Posterior cingulate gyrus (tissue), 11 donors: ENCODE results near the gene DONSON.
A peak's percentile ranks its signal among the peaks of the same experiment; 100 is the strongest.
"Not testable (repeated sequence)": the region's sequence is repeated elsewhere in the genome, so short reads cannot be mapped to it uniquely, and the experiment has no call there.

Experiments used
- DNase-seq, 10 donors: peaks; one replicate each; pipeline versions ENCODE4 v3.0.0 to v3.0.0-alpha.2; 2020 to 2021; ENCODE audit warnings: mixed read lengths in 3 of 10
- intact Hi-C: fragments of 100-400 bp; cut with DNase I; formaldehyde crosslinking; loops from one replicate; pipeline ENCODE4 v1.15.1; 2023

The DONSON gene, protein sequence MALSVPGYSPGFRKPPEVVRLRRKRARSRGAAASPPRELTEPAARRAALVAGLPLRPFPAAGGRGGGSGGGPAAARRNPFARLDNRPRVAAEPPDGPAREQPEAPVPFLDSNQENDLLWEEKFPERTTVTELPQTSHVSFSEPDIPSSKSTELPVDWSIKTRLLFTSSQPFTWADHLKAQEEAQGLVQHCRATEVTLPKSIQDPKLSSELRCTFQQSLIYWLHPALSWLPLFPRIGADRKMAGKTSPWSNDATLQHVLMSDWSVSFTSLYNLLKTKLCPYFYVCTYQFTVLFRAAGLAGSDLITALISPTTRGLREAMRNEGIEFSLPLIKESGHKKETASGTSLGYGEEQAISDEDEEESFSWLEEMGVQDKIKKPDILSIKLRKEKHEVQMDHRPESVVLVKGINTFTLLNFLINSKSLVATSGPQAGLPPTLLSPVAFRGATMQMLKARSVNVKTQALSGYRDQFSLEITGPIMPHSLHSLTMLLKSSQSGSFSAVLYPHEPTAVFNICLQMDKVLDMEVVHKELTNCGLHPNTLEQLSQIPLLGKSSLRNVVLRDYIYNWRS

DNA sequence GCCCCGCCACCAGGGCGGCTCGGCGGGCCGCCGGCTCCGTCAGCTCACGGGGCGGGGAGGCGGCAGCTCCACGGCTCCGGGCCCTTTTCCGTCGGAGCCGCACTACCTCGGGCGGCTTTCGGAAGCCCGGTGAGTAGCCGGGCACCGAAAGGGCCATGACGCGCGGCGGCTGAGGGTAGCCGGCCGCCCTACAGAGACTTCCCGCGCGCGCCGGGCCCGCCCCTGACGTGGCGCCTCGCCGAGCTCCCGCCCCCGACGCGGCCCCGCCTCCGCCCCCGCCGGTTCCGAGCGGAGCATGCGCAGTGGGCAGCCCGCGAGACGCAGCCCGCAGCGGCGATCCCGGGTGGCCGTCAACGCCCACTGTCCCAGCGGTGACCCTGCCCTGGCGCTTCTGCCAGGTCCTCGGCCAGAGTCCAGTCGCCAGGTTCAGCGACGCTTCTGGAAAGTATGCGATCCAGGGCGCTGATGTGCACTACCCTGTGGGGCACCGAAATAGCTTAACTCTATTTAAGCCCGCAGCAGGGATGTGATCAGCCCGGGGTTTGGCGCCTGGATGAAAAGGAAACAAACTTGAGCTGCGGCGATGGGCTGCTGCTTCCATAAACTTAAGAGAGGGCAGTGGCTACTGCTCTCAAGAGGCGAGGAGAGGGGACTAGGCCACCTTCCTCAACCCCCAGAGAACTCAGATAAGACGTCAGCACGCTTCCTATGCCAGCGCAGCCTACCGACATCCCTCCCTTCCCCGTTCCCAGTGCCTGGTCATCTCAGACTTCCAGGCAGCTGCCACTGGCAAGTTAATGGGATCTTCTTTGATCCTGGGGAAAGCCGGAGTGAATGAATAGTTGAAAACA, at the start of gene DONSON:
Gene DONSON (minus strand): TSS at position 200 of the 851 bp plus-strand sequence. CDS start 43 bp downstream, at position 157.
- intact Hi-C loops = loop anchor here (2.0 to 5.0 kb wide), 2 partner anchors 46 to 54 kb away; partner anchors contain the start of genes GART, ITSN1 and SON
- DNase-seq = peak; percentile 78 to 98 (median 85)

DNA sequence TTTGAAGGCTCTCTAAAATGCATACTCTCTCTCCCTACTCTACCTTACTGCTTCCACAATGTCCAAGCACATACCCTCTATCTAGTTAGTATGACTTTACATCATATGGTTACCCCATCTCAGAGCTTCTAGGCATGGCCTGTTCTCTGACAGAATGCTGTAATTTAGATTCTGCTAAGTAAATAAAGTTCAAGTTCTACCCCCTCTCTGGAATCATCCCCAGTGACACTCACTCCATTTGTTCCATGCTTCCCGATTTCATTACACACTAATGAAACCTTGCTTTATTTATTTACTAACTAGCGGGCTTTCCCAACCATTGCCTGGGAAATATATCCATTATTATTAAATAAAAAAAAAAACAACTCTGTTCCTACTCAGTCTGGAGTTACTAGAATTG, 45.8 kb upstream of the DONSON start:
- DNase-seq = no peak
- intact Hi-C loops = no loop called here

DNA sequence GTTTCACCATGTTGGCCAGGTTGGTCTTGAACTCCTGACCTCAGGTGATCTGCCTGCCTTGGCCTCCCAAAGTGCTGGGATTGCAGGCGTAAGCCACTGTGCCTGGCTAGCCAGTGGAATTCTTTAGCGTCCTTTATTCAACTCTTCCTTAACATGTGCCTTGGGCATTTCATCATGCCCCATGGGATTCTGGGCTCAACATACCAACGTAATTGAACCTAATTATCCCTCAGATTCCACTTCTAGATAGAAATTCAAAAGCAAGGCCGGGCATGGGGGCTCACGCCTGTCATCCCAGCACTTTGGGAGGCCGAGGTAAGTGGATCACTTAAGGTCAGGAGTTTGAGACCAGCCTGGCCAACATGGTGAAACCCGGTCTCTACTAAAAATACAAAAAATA, 37.7 kb upstream of the DONSON start:
- intact Hi-C loops, DNase-seq: not testable (repeated sequence)

DNA sequence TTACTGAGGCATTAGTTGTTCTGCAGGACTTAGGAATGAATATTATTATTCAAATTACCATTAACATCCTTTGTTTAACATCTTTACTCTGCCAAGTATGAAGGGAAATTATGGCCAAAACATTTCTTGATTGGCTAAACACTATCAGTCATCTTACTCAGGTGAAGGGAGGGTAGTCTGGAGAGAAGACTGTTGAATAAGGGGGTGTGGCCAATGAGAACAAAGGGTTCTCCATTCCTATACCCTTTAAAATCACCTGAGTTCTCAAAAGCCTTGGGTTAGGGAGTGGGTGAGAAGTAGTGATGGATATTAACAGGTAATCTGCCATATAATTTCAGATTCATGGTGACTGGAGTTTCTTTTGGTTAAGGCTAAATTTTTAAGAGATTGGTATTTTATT, 33.8 kb upstream of the DONSON start:
- intact Hi-C loops = no loop called here
- DNase-seq = no peak

DNA sequence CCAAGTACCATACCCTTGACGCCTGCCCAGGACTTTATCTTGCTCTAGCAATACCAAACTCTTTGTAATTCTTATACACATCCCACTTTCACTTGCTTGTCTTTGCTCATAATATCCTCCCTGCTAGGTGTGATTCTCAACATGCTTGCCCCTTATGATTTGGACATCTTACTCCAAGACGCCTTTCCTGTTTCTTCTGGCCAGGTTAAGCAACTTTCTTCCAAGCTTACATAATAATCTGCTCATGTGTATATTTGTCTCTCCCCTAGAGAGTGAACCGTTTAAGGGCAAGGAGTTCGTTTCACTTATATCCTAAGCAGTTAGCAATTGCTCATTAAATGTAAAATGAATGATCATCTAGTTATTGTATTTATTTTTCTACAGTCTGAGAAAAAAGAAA, 31.2 kb upstream of the DONSON start:
- DNase-seq = no peak
- intact Hi-C loops = no loop called here

DNA sequence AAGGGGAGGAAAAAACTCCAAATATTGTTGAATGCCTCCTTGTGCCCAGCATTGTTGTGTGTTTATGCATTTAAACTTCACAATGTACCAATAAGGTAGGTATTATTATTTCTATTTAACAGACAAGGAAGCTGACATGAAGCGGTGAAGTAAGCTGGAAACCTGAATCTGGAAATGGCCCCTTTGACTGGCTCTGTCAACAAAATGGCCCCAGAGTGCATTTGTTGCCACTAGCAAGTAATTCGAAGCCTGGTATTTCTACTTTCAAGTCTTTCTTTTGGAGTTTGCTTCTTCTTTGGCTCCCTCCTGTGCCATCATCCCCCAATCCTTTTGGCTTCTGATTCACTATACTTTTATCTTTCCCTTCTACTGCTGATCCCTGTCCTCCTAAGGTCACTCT, 29.9 kb upstream of the DONSON start:
- intact Hi-C loops = no loop called here
- DNase-seq = no peak

DNA sequence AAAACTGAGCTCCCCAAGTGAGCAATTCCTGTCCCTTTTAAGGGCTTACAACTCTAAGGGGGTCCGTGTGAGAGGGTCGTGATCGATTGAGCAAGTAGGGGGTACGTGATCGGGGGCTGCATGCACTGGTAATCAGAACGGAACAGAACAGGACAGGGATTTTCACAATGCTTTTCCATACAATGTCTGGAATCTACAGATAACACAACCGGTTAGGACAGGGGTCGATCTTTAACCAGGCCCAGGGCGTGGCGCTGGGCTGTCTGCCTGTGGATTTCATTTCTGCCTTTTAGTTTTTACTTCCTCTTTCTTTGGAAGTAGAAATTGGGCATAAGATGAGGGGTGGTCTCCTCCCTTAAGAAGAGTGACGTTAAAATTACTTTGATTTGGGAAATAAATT, 29.1 kb upstream of the DONSON start:
- intact Hi-C loops, DNase-seq: not testable (repeated sequence)

DNA sequence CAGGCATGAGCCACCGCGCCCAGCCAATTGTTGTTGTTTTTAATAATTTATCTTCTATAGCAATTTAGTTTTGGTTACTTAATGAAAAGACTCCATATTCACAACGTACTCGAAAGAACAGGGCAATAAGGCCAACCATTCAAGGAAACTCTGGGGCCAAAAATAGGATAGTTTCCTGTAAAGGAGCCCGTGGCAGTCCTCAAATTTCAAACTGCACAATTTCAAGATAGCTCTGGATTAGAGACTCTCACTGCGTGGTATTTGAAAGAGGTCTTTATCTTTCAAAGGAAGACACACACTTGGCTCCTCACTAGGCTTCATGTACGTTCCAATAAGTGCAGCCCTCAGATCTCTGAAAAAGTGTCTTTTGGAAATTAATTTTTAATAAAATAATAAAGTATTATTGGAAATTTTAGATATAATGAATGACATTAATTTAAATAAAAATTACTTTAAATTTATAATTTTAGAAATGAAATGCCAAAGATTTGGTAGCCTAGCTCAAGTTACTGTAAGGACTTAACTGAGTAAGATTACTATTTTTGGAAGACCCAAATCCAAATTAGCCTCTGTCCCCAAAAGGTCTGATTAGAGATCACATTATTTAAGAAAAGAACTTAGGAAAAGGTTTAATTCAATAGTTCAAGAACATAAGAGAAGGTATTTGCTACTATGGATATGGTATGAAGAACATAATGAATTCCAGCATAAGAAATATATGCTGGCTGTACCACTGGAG, 22.7 kb upstream of the DONSON start:
- intact Hi-C loops = no loop called here
- no peak for DNase-seq

DNA sequence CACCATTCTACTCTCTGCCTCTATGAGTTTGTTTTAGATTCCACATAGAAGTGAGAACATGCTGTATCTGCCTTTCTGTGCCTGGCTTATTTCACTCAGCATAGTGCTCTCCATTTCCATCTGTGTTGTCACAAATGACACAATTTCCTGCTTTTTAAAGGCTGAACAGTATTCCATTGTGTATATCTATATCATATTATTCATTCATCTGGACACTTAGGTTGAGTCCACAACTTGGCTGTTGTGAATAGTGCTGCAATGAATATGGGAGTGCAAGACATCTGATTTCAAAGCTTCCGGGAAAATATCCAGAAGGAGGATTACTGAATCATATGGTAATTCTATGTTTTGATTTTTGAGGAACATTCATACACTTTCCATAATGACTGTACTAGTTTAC, 20.1 kb upstream of the DONSON start:
- intact Hi-C loops = loop anchor here (5.0 kb wide), 1 partner anchor 776 kb away; no protein-coding TSS in a partner anchor
- DNase-seq = no peak

DNA sequence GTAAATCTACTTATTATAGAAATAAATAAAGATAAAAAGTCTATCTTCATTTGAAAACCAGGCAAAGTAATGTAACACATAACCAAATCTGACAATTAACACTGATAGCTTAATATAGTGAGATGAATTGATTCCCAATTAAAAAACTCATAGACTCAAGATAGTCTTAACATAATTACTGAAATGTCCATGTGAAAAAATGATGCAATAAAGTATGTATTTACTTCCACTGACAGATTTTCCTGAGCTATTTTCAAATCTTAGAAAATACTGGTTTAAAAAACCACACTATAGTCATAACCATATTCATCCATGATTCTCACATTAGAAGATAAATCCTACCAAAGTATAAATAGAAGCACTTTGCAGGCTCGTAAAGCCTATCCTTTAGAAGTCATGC, 9.6 kb upstream of the DONSON start:
- intact Hi-C loops = no loop called here
- no peak for DNase-seq

DNA sequence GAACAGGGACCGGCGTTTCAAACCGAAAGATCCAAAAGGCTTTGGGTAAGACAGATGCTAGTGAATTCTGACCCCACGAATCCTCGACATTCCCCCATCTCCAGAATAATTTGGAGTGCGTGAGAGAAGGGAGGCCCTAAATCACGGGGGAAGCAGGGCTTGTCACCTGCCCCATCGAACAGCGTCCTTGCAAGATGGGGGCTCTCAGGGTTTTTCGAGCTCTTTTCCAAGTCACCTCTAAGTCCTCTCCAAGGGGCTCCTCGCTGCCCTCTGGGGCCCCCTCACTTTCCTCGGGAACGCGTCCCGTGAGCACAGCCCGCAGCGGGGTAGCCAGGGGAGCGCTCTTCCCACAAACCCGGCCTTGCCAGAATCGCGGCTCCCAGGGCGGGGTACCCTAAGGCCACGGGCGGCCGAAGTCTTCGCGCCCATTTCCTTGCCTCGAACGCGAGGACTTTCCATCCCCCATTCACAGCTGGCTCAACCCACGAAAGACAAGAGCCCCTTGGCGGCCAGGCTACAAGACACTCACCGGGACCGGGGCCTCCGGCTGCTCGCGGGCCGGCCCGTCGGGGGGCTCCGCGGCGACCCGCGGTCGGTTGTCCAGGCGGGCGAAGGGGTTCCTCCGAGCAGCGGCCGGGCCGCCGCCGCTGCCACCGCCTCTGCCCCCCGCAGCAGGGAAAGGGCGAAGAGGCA, 546 bp downstream of the DONSON start:
- intact Hi-C loops = loop anchor here (2.0 to 5.0 kb wide), 2 partner anchors 46 to 55 kb away; partner anchors contain the start of genes GART, ITSN1 and SON
- DNase-seq = peak in 8 of 10 donors; percentile 16 to 89 (median 20)

DNA sequence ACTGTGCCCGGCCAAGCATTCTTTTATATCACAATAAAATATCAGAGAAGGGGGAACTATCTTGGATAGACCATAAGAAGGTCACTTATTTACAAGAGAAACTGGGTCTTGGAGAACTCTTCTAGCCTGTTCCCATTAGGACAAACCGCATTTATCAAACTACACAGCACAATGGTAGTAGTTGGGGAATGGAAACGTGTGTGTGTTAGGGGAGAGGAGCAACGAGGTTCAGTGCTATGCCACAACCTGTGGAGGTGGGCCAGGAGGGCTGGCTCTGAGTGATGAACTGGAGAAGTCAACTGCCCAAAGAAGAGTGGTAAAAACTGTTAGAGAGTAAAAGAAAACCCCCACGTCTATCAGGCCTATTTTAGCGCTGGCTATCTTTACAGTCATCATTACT, 1.6 kb downstream of the DONSON start:
- intact Hi-C loops = loop anchor here (5.0 kb wide), 1 partner anchor 45 kb away; the partner anchor contains the start of genes GART and SON
- DNase-seq = no peak

DNA sequence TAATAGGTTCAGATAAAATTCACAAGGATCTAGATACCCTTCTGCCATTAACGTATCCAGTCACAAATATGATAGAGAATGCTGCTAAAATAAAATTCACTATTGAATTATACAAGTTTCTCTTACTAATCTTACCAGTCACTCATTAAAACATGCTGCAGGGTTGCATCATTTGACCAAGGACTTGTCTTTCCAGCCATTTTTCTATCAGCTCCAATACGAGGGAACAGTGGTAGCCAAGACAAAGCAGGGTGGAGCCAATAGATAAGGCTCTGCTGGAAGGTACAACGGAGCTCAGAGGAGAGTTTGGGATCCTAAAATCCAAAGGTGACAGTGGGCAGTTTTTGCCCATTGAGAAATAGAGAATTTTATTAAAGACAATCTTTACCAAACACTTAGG, 4.0 kb downstream of the DONSON start:
- intact Hi-C loops = no loop called here
- no peak for DNase-seq

DNA sequence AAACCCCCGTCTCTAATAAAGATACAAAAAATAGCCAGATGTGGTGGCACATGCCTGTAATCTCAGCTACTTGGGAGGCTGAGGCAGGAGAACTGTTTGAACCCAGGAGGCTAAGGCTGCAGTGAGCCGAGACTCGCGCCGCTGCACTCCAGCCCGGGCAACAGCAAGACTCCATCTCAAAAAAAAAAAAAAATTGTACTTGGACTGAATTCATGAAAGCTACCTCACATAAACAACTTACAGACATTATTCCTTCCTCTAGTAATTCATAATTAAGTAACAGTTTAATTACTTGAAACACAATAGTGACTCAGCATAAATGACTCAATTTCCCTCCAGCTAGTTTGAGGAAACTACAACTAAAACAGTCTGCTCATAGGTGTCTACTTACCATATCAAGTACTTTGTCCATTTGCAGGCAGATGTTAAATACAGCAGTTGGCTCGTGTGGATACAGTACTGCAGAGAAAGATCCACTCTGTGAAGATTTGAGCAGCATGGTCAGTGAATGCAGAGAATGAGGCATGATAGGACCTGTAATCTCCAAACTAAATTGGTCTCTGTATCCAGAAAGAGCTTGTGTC, 9.4 kb downstream of the DONSON start:
- intact Hi-C loops = no loop called here
- no peak for DNase-seq

DNA sequence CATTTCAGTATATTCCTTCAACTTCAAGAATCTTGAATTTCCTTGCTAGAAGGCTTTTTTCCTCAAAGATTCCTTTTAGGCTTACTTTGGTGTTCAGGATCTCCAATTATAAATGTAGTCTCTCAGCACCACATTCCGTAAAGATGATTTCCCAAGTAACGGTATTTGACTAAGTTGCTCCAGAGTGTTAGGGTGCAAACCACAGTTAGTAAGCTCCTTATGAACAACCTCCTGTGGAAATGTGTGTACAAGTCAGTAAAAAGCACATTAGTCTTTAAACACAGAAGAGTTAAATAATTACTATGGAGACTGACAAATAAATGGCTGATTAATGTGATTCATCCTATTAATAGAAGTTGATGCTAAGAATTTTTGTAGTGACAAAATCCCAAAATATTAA, 10.3 kb downstream of the DONSON start:
- intact Hi-C loops = no loop called here
- DNase-seq = no peak

DNA sequence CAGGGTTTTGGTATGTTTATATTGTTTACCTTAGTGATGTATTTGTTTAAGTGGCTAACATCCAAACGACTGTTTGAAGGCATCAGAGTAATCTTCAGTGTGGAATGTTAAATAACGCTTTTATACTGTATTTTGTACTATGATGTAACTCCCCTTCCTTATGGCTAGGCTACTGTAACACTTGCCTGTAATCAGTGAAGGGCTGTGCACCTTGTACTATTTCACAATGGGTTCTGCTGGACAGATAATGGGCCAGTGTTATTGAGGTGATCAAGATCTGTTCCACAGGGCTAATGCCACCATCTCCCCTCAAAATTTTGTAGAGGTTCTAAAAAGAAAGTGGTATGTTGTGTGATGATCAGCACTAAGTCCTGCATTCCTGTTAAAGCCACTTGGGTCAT, 11.7 kb downstream of the DONSON start:
- DNase-seq, intact Hi-C loops: not testable (repeated sequence)

DNA sequence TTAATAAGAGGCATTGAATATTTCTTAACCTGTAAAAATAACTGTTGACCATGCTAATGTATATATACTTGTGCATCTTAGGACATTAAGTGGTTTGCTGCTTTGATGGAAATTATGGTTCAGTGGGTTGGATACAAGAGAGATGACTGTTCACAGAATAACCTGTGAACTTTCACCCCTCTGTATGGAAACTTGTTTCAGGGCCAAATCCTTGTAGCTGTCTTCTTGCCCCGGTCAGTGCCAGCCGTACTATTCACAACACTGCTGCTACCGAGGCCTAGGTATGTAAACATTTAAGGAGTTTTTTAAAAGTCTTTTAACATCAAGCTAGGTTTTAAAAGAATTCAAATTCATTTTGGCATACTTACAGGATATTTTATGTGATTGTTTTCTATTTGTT, 16.1 kb downstream of the DONSON start:
- no peak for DNase-seq
- intact Hi-C loops = no loop called here

DNA sequence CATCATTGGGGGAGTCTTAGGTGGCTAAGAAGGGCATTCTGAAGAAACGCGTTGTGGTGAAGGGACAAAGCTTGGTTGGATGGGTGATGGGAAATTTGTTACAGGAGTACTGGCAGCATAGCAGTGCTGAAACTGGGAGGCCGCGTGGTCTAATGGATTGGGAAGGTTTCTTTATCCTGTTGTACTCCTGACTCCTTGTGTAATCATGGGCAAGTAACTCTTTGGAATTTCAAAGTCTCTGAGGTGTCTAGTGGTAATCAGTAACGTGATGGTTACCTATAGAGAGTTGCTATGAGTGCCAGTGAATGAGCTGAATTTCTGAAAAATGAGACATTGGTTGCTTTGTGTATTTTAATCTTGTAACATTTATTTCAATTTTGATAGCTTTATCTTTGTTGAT, 18.5 kb downstream of the DONSON start:
- intact Hi-C loops = no loop called here
- no peak for DNase-seq

DNA sequence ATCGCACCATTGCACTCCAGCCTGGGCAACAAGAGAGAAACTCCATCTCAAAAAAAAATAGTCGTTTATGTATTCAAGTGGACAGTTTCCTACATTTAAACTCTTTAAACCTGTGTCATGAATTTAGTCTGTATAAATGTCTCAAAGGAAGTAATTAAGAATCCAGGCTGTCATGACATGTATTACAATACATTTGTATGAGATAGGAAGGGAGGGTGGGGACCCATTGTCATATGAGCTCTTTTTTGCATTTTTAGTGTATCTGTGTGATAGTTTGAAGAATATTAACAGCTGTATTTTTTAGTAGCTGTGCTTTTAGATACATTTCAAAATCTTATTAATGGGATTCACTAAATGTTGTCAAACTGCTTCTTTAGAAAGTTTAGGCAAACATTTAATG, 20.0 kb downstream of the DONSON start:
- intact Hi-C loops = no loop called here

More for the DNA sequence above, 20.0 kb downstream of the DONSON start:
- no peak for DNase-seq
